ENCODE data around the gene NTN3. TPM values are rescaled to one million over a fixed set of nuclear protein-coding genes. Genes with fewer than 3 reads are reported as not detected.

Gene NTN3
- total and polyA plus RNA-seq, 2 experiments from 2014 or later: 1.6 to 20.5 TPM

DNA sequence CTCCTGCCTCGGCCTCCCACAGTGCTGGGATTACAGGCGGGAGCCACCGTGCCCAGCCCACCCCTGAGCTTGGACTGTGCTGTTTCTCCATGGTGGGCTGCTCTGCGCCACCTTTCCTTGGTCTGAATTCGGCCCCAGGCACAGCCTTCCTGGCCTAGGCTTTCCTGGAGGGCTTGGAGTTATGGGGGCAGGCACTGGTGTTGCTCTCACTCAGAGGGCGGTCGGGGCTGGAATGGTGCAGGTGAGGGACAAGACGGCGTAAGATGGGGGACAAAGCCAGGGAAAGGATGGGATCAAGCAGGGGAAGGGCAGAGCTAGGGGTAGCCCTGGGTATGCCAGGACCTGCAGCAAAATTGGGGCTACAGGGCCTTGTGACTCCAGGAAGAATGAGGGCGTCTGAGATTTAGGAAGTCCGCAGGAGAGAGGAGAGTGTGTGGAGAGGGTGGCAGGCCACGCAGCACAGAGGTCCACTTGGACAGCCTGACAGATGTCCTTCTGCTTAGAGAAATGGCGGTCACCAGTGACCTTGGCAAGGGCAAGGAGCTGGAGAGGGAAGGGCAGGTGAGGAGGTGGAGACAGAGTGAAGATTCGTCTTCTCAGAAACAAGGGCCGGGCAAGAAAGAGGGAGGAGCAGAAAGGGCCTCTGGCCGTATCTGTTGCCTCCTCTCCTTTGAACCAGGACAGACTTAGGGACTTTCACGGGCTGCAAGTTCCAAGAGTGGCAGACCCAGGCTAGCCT lies 41.1 kb downstream of the NTN3 start:
- H3K4me1 ChIP-seq (ENCODE audit: low read depth): peaks cover 25% of the 10 kb centered on the region
- no peaks in the 10 kb centered on the region for H3K36me3 ChIP-seq
- H3K4me3 ChIP-seq: no peak overlapping the region
- no peaks in the 10 kb centered on the region for H3K9me3 ChIP-seq (ENCODE audit: low read depth)
- TF ChIP-seq, protein P1, sequence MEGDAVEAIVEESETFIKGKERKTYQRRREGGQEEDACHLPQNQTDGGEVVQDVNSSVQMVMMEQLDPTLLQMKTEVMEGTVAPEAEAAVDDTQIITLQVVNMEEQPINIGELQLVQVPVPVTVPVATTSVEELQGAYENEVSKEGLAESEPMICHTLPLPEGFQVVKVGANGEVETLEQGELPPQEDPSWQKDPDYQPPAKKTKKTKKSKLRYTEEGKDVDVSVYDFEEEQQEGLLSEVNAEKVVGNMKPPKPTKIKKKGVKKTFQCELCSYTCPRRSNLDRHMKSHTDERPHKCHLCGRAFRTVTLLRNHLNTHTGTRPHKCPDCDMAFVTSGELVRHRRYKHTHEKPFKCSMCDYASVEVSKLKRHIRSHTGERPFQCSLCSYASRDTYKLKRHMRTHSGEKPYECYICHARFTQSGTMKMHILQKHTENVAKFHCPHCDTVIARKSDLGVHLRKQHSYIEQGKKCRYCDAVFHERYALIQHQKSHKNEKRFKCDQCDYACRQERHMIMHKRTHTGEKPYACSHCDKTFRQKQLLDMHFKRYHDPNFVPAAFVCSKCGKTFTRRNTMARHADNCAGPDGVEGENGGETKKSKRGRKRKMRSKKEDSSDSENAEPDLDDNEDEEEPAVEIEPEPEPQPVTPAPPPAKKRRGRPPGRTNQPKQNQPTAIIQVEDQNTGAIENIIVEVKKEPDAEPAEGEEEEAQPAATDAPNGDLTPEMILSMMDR (IDR thresholded peaks at IDR 0.05; ENCODE audit: low read depth, low read length): no peak
- peak overlapping the region; percentile 99 for H3K27ac ChIP-seq
- H3K27me3 ChIP-seq: no peaks in the 10 kb centered on the region
- no peak for DNase-seq (ENCODE audit: low read depth in 1 of 2, low spot score in 1 of 2)

DNA sequence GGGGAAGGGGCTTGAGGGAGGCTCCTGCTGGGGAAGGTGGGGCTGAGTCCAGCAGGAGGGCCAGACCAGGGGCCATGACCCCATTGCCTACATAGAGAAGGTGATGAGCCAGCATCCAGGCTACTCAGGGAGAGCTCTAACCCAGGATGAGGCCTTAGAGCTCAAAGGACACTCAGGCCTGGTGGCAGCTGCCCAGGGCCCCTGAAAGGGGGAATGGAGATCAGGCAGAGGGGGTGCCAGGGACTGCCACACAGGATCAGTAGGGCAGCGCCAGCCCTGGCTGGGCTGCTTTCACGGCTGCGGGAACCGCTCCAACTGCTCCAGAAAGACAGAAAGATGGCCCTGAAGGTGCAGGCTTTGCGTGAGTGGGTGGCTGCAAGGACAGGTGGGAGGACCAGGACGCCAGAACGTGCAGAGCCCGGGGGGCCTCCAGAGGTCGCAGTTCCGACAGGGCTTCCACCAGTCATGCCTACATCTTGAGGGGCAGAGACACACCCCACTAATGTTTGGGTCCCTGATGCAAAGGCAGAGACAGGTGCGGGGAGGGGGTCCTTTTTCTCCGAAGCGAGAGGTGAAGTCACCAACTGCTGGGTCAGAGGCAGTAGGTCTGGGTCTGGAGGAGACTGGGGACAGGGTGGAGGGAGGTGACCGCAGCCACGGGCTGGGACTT lies 41.8 kb downstream of the NTN3 start:
- no peaks in the 10 kb centered on the region for H3K9me3 ChIP-seq (ENCODE audit: low read depth)
- no peaks in the 10 kb centered on the region for H3K36me3 ChIP-seq
- H3K27me3 ChIP-seq: no peaks in the 10 kb centered on the region
- TF ChIP-seq, protein P1 (IDR thresholded peaks at IDR 0.05; ENCODE audit: low read depth, low read length): no peak
- no peak for DNase-seq (ENCODE audit: low read depth in 1 of 2, low spot score in 1 of 2)
- peak overlapping the region; percentile 86 for H3K4me3 ChIP-seq
- peak overlapping the region; percentile 99 for H3K27ac ChIP-seq
- peaks cover 25% of the 10 kb centered on the region for H3K4me1 ChIP-seq (ENCODE audit: low read depth)

DNA sequence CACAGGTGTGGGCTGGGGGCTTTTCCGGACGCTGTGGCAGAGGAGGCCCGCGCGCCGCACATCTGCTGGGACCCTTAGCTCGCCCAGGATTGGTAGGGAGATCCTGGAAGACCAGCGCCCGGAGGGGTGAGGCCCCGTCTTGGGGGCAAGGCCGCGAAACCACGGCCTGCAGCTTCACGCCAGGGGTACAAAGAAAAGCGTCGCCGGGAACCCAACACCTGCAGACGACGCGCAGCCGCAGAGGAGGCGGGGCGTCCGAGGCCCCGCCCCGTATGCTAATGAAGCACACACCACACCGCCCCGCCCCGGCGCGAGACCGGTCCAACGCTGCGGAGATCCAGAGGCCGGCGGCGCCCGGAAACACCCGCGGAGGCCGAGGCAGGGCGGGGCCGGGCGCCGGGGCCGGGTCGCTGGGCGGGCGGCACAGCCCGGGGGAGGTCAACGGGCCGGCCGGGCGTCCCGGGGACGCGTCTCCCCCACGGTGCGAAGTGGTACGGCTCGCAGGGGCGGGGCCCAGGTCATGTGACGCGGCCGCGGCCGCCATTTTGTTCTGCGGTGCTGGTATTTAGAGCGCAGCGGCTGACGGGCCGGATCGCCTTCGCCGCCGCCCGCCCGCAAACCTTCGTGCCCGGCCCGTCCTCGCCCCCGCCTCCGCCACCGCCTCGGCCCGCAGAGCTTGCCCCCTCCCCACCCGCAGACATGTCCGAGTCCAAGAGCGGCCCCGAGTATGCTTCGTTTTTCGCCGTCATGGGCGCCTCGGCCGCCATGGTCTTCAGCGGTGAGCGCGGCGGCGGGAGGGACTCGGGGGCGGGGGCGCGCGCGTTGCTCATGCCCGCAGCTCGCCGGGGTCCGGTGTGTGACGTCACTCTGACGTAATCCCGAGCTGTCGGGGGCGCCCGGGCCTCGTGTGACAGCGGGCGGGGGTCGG lies 42.6 kb downstream of the NTN3 start, which contains the start of gene ATP6V0C:
Gene ATP6V0C, plus strand, starts transcription at position 548 of the 928 bp plus-strand sequence. Its CDS starts 152 bp downstream, at position 700.
- peak; percentile 89 to 96 for DNase-seq (ENCODE audit: low read depth in 1 of 2, low spot score in 1 of 2)
- H3K4me1 ChIP-seq (ENCODE audit: low read depth): peaks cover 25% of the 10 kb centered on the region
- TF ChIP-seq, protein P1 (IDR thresholded peaks at IDR 0.05; ENCODE audit: low read depth, low read length): no peak

DNA sequence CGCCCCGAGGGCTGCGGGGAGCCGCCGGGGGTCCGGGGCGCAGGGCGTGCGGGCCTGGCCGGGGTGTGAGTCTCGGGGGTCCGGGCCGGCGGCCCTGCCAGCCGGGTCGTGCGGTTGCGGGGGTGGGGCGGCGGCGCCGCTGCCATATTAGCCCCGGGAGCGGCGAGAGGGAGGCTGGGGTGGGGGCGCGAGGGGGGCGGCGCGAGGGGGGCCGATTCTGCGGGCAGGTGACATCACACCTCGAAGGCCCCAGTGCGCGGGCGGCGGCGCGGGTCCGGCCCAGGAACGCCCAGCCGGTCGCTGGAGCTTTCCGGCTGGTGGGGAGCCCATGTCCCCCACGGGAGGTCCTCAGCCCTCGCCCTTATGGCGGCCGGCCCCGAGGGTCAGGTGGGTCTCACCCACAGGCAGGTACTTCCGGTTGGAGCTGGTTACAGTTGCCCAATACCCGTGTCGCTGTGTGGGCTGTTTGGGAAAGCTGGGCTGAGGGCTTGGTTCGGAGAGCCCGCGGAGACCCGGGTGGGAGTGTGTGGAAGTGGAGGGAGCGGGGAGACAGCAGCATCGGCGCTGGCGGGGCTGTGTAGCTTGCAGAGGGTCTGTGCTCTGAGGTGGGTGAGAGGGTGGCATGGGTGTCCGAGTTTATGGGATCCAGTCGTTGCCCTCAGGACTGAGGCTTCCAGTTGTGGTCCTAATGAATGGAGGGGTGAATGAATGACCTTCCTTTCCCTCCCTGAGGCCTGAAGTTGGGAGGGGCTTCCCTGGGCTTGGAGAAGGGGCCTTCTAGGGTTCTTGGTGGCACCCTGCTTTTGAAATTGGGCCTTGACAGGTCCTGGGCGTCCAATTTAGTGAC lies 43.5 kb downstream of the NTN3 start:
- peak overlapping the region; percentile 86 for H3K4me3 ChIP-seq
- H3K27ac ChIP-seq: peak overlapping the region; percentile 99
- no peak for DNase-seq (ENCODE audit: low read depth in 1 of 2, low spot score in 1 of 2)
- no peaks in the 10 kb centered on the region for H3K9me3 ChIP-seq (ENCODE audit: low read depth)
- peaks cover 25% of the 10 kb centered on the region for H3K4me1 ChIP-seq (ENCODE audit: low read depth)
- TF ChIP-seq, protein P1 (IDR thresholded peaks at IDR 0.05; ENCODE audit: low read depth, low read length): no peak
- H3K36me3 ChIP-seq: no peaks in the 10 kb centered on the region
- H3K27me3 ChIP-seq: no peaks in the 10 kb centered on the region

More for the DNA sequence above, 42.6 kb downstream of the NTN3 start, which contains the start of gene ATP6V0C:
- peak within 1 kb of the TSS; percentile 86 for H3K4me3 ChIP-seq
- no peaks in the 10 kb centered on the region for H3K36me3 ChIP-seq
- H3K27me3 ChIP-seq: no peaks in the 10 kb centered on the region
- H3K27ac ChIP-seq: peak within 1 kb of the TSS; percentile 99
- H3K9me3 ChIP-seq (ENCODE audit: low read depth): no peaks in the 10 kb centered on the region
